HG03095 (cell line): ENCODE data around the gene NFILZ.

Source experiments
- ATAC-seq: cut with Tn5 transposase; IDR thresholded peaks from one replicate; pipeline ENCODE4 v1.9.1; 2021; ENCODE audit warnings: moderate library complexity; ENCODE audit not compliant: unreplicated experiment

The NFILZ gene

GRCh38 chr19:8641221-8641907 is 10.9 kb downstream of the NFILZ start:
- ATAC-seq: no peak

- no peak for ATAC-seq
Measured at GRCh38 chr19:8641908-8642547, 11.6 kb downstream of the NFILZ start.

- no peak for ATAC-seq
Measured at GRCh38 chr19:8642561-8642960, 12.1 kb downstream of the NFILZ start.

- no peak for ATAC-seq
Measured at GRCh38 chr19:8643860-8644653, 13.6 kb downstream of the NFILZ start.

GRCh38 chr19:8648240-8648639 is 17.8 kb downstream of the NFILZ start:
- ATAC-seq: no peak

- no peak for ATAC-seq
Measured at GRCh38 chr19:8654591-8655339, 24.3 kb downstream of the NFILZ start.

GRCh38 chr19:8655340-8655709 is 24.9 kb downstream of the NFILZ start:
- ATAC-seq: no peak

GRCh38 chr19:8657869-8658268 is 27.4 kb downstream of the NFILZ start:
- ATAC-seq: no peak

GRCh38 chr19:8659905-8660304 is 29.5 kb downstream of the NFILZ start:
- no peak for ATAC-seq

GRCh38 chr19:8662263-8662662 is 31.8 kb downstream of the NFILZ start:
- no peak for ATAC-seq

- ATAC-seq: no peak
Measured at GRCh38 chr19:8663920-8664670, 33.7 kb downstream of the NFILZ start.

GRCh38 chr19:8664671-8665057 is 34.2 kb downstream of the NFILZ start:
- no peak for ATAC-seq

GRCh38 chr19:8665468-8666213 is 35.2 kb downstream of the NFILZ start:
- no peak for ATAC-seq

- ATAC-seq: no peak
Measured at GRCh38 chr19:8666814-8667405, 36.5 kb downstream of the NFILZ start.

- ATAC-seq: no peak
Measured at GRCh38 chr19:8673276-8673891, 43.0 kb downstream of the NFILZ start.

GRCh38 chr19:8675066-8675465 is 44.6 kb downstream of the NFILZ start:
- ATAC-seq: no peak

- no peak for ATAC-seq
Measured at GRCh38 chr19:8678244-8678807, 47.9 kb downstream of the NFILZ start.
